GM18499 (cell line): Measurements from ENCODE around the gene RRP15.

Experiments used
- ATAC-seq: cut with Tn5 transposase; IDR thresholded peaks from one replicate; pipeline ENCODE4 v1.9.1; 2021; ENCODE audit warnings: moderate number of reproducible peaks; ENCODE audit not compliant: insufficient read depth, unreplicated experiment

The RRP15 gene

GRCh38 chr1:218382261-218382660 is 97.2 kb downstream of the RRP15 start:
- ATAC-seq = no peak

GRCh38 chr1:218383051-218383450 is 98.0 kb downstream of the RRP15 start:
- no peak for ATAC-seq

GRCh38 chr1:218383681-218384080 is 98.6 kb downstream of the RRP15 start:
- no peak for ATAC-seq

GRCh38 chr1:218384581-218384993 is 99.5 kb downstream of the RRP15 start:
- no peak for ATAC-seq
